Measurements from ENCODE around the gene ATG4B. TPM values are rescaled to one million over a fixed set of nuclear protein-coding genes. Genes with fewer than 3 reads are reported as not detected.
"Not testable (repeated sequence)": the region's sequence is repeated elsewhere in the genome, so short reads cannot be mapped to it uniquely, and the experiment has no call there.

Gene ATG4B
- polyA plus RNA-seq (2011; rRNA removed) (82.4 and 98.2 TPM in 2 replicates), polyA minus RNA-seq (2011; rRNA and poly(A)+ RNA removed) (94.4 and 144 TPM in 2 replicates)

- CTCF ChIA-PET, result interaction anchor here (1.5 kb wide), 1 partner anchor 22 kb away, joined by 5 read pairs; no protein-coding TSS in a partner anchor
- POLR2A ChIA-PET, result interaction anchor here (0.6 to 1.6 kb wide), 6 partner anchors 13 to 380 kb away, joined by 3 to 5 read pairs (median 4); partner anchors contain the start of gene DTYMK
Measured at GRCh38 chr2:241637018-241637794, at the start of gene ATG4B, which contains the start of gene THAP4. TSS of gene ATG4B (plus strand) at chr2:241637693. CDS start at chr2:241637715, 22 bp downstream. TSS of gene THAP4 (minus strand) at chr2:241637158. CDS start at chr2:241637017, 141 bp downstream.

GRCh38 chr2:241589863-241590262 is 47.6 kb upstream of the ATG4B start:
- H3K27me3 ChIP-seq (ENCODE audit: control insufficient read depth, insufficient read depth, low read length); H3K4me3 ChIP-seq (ENCODE audit: low read depth, low read length); DNase-seq (ENCODE audit: low read depth, low spot score); H3K27ac ChIP-seq (ENCODE audit: low read depth, low read length); CTCF ChIA-PET: not testable (repeated sequence)
- POLR2A ChIA-PET, result interaction anchor here (0.6 kb wide), 1 partner anchor 23 kb away, joined by 7 read pairs; no protein-coding TSS in a partner anchor
- H3K9me3 ChIP-seq (ENCODE audit: control insufficient read depth, insufficient read depth, low read length), result peaks cover 38% of the 10 kb centered on the region

More at GRCh38 chr2:241637018-241637794, at the start of gene ATG4B, which contains the start of gene THAP4:
- Histone ChIP-seq H3K27me3 (ENCODE audit: control insufficient read depth, insufficient read depth, low read length) (no peaks in the 10 kb centered on the region), H3K9me3 (ENCODE audit: control insufficient read depth, insufficient read depth, low read length) (peaks cover 5% of the 10 kb centered on the region; the same call in 1 of the 2 replicates), H3K4me3 (ENCODE audit: low read depth, low read length) (peak within 1 kb of the TSS; percentile 91), H3K27ac (ENCODE audit: low read depth, low read length) (peak within 1 kb of the TSS; percentile 92)
- TF ChIP-seq, protein P1, sequence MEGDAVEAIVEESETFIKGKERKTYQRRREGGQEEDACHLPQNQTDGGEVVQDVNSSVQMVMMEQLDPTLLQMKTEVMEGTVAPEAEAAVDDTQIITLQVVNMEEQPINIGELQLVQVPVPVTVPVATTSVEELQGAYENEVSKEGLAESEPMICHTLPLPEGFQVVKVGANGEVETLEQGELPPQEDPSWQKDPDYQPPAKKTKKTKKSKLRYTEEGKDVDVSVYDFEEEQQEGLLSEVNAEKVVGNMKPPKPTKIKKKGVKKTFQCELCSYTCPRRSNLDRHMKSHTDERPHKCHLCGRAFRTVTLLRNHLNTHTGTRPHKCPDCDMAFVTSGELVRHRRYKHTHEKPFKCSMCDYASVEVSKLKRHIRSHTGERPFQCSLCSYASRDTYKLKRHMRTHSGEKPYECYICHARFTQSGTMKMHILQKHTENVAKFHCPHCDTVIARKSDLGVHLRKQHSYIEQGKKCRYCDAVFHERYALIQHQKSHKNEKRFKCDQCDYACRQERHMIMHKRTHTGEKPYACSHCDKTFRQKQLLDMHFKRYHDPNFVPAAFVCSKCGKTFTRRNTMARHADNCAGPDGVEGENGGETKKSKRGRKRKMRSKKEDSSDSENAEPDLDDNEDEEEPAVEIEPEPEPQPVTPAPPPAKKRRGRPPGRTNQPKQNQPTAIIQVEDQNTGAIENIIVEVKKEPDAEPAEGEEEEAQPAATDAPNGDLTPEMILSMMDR (IDR thresholded peaks at IDR 0.05; ENCODE audit: low read depth, low read length), result no peak
- no peak for DNase-seq (ENCODE audit: low read depth, low spot score)

DNA sequence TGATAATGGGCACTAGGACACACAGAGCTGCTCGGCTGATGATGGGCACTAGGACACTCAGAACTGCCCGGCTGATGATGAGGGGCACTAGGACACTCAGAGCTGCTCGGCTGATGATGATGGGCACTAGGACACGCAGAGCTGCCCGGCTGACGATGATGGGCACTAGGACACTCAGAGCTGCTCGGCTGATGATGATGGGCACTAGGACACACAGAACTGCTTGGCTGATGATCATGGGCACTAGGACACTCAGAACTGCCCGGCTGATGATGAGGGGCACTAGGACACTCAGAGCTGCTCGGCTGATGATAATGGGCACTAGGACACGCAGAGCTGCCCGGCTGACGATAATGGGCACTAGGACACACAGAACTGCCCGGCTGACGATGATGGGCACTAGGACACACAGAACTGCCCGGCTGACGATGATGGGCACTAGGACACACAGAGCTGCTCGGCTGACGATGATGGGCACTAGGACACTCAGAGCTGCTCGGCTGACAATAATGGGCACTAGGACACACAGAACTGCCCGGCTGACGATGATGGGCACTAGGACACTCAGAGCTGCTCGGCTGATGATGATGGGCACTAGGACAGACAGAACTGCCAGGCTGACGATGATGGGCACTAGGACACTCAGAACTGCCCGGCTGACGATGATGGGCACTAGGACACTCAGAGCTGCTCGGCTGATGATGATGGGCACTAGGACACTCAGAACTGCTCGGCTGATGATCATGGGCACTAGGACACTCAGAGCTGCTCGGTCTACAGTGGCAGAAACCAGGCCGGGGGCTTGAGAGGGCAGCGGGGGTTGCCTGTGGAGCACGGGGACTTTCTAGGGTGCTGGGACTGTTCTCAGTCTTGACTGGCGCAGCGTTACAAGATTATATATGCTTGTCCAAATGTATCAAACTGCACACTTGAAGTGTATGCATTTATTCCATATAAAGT is 46.7 kb upstream of the ATG4B start:
- peaks cover 29% of the 10 kb centered on the region for H3K9me3 ChIP-seq (ENCODE audit: control insufficient read depth, insufficient read depth, low read length)
- POLR2A ChIA-PET, result interaction anchor here (0.6 kb wide), 1 partner anchor 22 kb away, joined by 7 read pairs; no protein-coding TSS in a partner anchor
- CTCF ChIA-PET, result interaction anchor here (0.7 kb wide), 1 partner anchor 25 kb away, joined by 3 read pairs; no protein-coding TSS in a partner anchor
- H3K4me3 ChIP-seq (ENCODE audit: low read depth, low read length); H3K27ac ChIP-seq (ENCODE audit: low read depth, low read length); H3K27me3 ChIP-seq (ENCODE audit: control insufficient read depth, insufficient read depth, low read length); DNase-seq (ENCODE audit: low read depth, low spot score): not testable (repeated sequence)

DNA sequence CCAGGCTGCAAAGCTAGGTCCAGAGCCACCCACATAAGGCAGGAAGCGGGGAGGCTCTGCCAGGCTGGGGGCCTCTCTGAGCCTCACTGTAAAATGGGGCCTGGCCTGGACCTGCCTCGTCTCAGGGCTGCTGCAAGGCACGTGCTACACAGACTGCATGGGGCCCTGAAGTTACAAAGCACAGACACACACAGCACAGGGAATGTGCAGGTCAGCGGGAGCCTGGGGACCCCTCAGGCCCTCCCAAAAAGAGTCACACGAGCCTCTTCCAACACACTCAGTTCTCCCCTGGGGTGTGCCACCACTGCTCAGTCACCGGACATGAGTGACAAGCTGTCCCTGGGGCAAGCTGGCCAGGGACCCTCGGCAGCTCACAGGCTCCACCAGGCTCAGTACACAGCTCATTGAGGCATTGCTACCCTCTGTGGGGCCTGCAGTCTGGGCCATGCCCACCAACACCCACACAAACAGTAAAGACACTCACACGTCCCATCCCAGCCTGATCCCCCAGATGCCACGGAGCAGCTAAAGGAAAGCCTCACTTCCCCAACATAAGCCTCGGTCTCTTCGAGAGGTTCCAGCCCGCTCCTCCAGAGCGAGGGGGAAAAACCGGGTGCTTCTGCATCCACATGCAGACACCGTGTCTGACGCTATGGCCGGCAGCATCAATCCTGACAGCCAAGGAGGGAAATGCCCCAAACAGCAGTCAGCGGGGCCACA is 45.2 kb upstream of the ATG4B start:
- POLR2A ChIA-PET, result no interaction called here
- TF ChIP-seq, protein P1 (IDR thresholded peaks at IDR 0.05; ENCODE audit: low read depth, low read length), result no peak
- DNase-seq (ENCODE audit: low read depth, low spot score), result no peak
- no peaks in the 10 kb centered on the region for H3K27me3 ChIP-seq (ENCODE audit: control insufficient read depth, insufficient read depth, low read length)
- H3K9me3 ChIP-seq (ENCODE audit: control insufficient read depth, insufficient read depth, low read length), result peaks cover 19% of the 10 kb centered on the region
- CTCF ChIA-PET, result no interaction called here
- H3K4me3 ChIP-seq (ENCODE audit: low read depth, low read length), result no peak overlapping the region
- H3K27ac ChIP-seq (ENCODE audit: low read depth, low read length), result no peak overlapping the region

DNA sequence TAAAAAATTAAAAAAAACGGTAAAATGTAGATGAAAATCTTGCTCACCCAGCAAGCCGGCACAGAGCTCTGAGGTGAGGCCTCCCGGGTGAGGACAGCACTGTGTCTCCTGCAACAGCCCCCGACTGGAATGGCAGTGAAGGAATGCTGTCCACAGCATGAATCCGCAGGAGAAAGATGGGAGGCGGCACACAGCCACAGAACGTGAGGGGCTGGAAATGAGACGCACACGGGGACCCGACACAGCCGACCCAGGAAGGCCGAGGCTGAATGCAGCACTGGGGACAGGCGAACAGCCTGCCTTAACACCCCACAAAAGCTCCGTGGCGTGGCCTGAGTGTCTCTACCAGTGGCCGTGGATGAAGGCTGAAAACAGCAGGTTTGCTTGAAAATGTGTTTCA is 44.2 kb upstream of the ATG4B start:
- Histone ChIP-seq H3K4me3 (ENCODE audit: low read depth, low read length) (no peak overlapping the region), H3K27ac (ENCODE audit: low read depth, low read length) (no peak overlapping the region), H3K27me3 (ENCODE audit: control insufficient read depth, insufficient read depth, low read length) (no peaks in the 10 kb centered on the region), H3K9me3 (ENCODE audit: control insufficient read depth, insufficient read depth, low read length) (peaks cover 15% of the 10 kb centered on the region)
- ChIA-PET CTCF (no interaction called here), POLR2A (interaction anchor here (0.7 kb wide), 1 partner anchor 17 kb away, joined by 6 read pairs; no protein-coding TSS in a partner anchor)
- TF ChIP-seq, protein P1 (IDR thresholded peaks at IDR 0.05; ENCODE audit: low read depth, low read length), result no peak
- no peak for DNase-seq (ENCODE audit: low read depth, low spot score)
